Fibroblast of lung (primary cell): ENCODE measurements around the gene LAYN.

Experiments used
- CTCF ChIP-seq, 2 donors: IDR thresholded peaks in 1 of 2; conservative IDR thresholded peaks in 1 of 2; 1 replicate in 1 of 2; 2 replicates in 1 of 2; pipeline ENCODE4 v1.5.1; 2011 to 2012; ENCODE audit warnings: low read length in 2 of 2, control low read depth in 1 of 2, inconsistent platforms in 1 of 2, low read depth in 1 of 2, mild to moderate bottlenecking in 1 of 2
- EZH2 ChIP-seq: IDR thresholded peaks from 2 replicates; pipeline ENCODE4 v1.5.1; 2012; ENCODE audit warnings: low read length, control low read depth, mild to moderate bottlenecking; ENCODE audit errors: missing control alignments

GRCh38 chr11:111577821-111578220 is 37.3 kb downstream of the LAYN start:
- TF ChIP-seq CTCF (conservative IDR thresholded peaks at IDR 0.05 in 1 of 2, IDR thresholded peaks at IDR 0.05 in 1 of 2; ENCODE audit: low read depth in 1 of 2, low read length in 2 of 2) (no peak), EZH2 (no peak)
